PC-9 (cell line): ENCODE measurements around the gene CAV1.

Experiments
- EZH2 ChIP-seq: fragments of 200-600 bp; sonication (generic); IDR thresholded peaks from 2 replicates; pipeline ENCODE4 v1.8.0; 2017; ENCODE audit warnings: antibody characterized with exemption, low read depth
- TF ChIP-seq, protein P1 (sequence below): fragments of 200-600 bp; sonication (generic); conservative IDR thresholded peaks from 2 replicates; pipeline ENCODE4 v1.6.1; 2017; ENCODE audit warnings: mixed run types, antibody characterized with exemption, mild to moderate bottlenecking, moderate library complexity

DNA sequence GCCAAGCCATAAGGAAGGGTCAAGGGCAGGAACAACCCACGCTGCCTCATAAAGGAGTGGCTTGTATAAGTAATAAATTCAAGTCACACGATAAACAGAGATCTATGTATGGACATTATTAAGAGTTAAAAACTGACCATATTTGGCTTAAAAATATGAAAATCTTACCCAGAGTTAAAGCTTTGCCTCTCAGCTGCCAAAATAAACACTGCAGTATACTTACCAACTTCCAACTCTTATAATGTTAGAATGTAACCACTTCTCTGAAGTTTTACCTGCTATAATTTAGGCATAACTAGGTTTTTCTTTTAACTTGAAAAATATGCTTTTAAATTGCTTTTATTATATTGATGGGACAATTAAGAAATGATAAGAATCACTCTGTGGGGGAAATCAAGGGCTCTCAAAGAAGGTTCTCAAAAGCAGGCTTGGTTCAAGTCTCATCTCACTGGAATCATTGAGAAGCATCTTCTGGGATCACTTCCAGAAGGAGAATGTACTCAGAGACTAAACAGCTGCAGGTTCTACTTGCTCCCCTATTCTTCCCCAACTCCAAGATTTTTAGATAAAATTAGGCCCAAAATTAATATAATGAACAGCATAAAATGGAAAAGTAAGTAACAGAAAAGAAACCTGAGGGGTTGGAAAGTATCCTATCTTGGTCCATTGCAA lies 41.4 kb upstream of the CAV1 start:
- TF ChIP-seq, protein P1, sequence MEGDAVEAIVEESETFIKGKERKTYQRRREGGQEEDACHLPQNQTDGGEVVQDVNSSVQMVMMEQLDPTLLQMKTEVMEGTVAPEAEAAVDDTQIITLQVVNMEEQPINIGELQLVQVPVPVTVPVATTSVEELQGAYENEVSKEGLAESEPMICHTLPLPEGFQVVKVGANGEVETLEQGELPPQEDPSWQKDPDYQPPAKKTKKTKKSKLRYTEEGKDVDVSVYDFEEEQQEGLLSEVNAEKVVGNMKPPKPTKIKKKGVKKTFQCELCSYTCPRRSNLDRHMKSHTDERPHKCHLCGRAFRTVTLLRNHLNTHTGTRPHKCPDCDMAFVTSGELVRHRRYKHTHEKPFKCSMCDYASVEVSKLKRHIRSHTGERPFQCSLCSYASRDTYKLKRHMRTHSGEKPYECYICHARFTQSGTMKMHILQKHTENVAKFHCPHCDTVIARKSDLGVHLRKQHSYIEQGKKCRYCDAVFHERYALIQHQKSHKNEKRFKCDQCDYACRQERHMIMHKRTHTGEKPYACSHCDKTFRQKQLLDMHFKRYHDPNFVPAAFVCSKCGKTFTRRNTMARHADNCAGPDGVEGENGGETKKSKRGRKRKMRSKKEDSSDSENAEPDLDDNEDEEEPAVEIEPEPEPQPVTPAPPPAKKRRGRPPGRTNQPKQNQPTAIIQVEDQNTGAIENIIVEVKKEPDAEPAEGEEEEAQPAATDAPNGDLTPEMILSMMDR, result no peak
- TF ChIP-seq EZH2, result no peak
